ENCODE results near the gene EIF1.

The EIF1 gene

DNA sequence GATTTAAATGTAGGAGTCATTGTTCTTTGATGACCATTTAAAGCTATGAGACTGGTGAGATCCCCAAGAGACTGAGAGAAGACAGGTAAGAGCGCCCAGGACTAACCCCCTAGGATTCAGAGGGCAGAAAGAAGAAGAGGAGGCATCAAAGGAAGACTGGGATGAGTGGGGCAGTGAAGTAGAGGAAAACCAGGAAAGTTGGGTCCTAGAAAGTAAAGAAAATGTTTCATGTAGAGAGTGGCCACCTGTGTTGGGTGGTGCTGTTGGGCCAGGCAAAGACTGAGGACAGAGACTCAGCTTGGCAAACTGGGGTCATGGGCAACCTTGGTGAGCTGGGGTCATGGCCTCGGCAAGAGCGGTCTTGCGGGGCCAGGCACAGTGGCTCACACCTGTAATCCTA, 47.1 kb downstream of the EIF1 start:
- DNase-seq (ENCODE audit: low read depth in 2 of 2) = no peak

- DNase-seq (ENCODE audit: low read depth in 2 of 2) = no peak
These were observed 48.4 kb downstream of the EIF1 start for GRCh38 chr17:41736983-41737679.

DNA sequence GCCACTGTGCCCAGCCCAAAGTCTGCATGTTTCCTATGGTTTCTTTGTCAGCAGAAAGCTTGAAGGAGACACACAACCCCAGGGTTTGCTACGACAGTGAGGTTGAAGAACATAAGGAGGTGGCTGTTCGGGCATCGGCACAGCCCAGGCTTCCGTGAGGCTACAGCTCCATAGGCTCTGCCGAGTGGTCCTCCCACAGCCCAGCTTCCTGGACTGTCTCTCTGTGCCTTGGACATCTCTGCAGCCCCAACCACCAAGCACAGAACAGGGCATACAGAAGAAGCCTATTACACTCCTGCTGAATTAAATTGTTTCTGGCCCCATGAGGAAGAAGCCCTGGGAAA, 49.0 kb downstream of the EIF1 start:
- DNase-seq (ENCODE audit: low read depth in 2 of 2) = no peak

- peak; percentile 62 to 73 for DNase-seq (ENCODE audit: low read depth in 2 of 2)
These were observed 49.6 kb downstream of the EIF1 start for GRCh38 chr17:41738077-41738800.

GRCh38 chr17:41738801-41739112, 50.1 kb downstream of the EIF1 start:
- no peak for DNase-seq (ENCODE audit: low read depth in 2 of 2)

GRCh38 chr17:41739661-41740352, 51.1 kb downstream of the EIF1 start:
- no peak for DNase-seq (ENCODE audit: low read depth in 2 of 2)

GRCh38 chr17:41740506-41740905, 51.8 kb downstream of the EIF1 start:
- no peak for DNase-seq (ENCODE audit: low read depth in 2 of 2)

GRCh38 chr17:41741709-41742108, 53.0 kb downstream of the EIF1 start:
- no peak for DNase-seq (ENCODE audit: low read depth in 2 of 2)

Data from stimulated activated CD4-positive, alpha-beta T cell treated with anti-CD3 and anti-CD28 coated beads, Interleukin-15, amount 100 ng/mL, for 48 hours (primary cell).